ENCODE data around the gene RNF39.

RNF39 gene

GRCh38 chr6:30091577-30092381, 16.2 kb upstream of the RNF39 start:
- Histone ChIP-seq H4K8ac (ENCODE audit: low read depth, low read length) (no peak overlapping the region), H3K27me3 (ENCODE audit: insufficient read depth, low read length, poor library complexity) (peaks cover 2% of the 10 kb centered on the region), H3K4ac (ENCODE audit: low read depth, low read length) (no peak overlapping the region), H3K4me3 (ENCODE audit: low read length) (no peak overlapping the region), H2BK120ac (ENCODE audit: low read depth, low read length) (no peak overlapping the region), H4K5ac (ENCODE audit: low read length) (no peak overlapping the region), H2BK15ac (replicated peaks; ENCODE audit: low read depth) (no peak overlapping the region), H3K36me3 (ENCODE audit: control insufficient read depth, insufficient read depth, low read length) (no peaks in the 10 kb centered on the region), H3K79me2 (ENCODE audit: control insufficient read depth, insufficient read depth, low read length) (no peaks in the 10 kb centered on the region), H3K79me1 (ENCODE audit: low read length) (no peaks in the 10 kb centered on the region), H3K56ac (ENCODE audit: low read length) (no peak overlapping the region), H3K9ac (ENCODE audit: low read length) (no peak overlapping the region), H3K4me2 (ENCODE audit: low read length) (no peak overlapping the region), H3K27ac (ENCODE audit: low read depth, low read length) (no peak overlapping the region), H3K18ac (ENCODE audit: low read length) (no peak overlapping the region), H2AK5ac (ENCODE audit: low read length) (no peak overlapping the region), H3K4me1 (ENCODE audit: control insufficient read depth, low read depth, low read length) (no peaks in the 10 kb centered on the region), H2BK5ac (ENCODE audit: low read length) (no peak overlapping the region), H3K23ac (ENCODE audit: low read length) (no peak overlapping the region)
- no CpG with 5 or more reads among the region's 11 CpGs for WGBS (ENCODE audit: extremely low coverage, insufficient coverage, low lambda C conversion rate)
- peak; percentile 56 for DNase-seq

GRCh38 chr6:30087876-30088275, 12.3 kb upstream of the RNF39 start:
- no peak overlapping the region for H3K4me2 ChIP-seq (ENCODE audit: low read length)
- no peaks in the 10 kb centered on the region for H3K79me1 ChIP-seq (ENCODE audit: low read length)
- H3K27me3 ChIP-seq (ENCODE audit: insufficient read depth, low read length, poor library complexity): no peaks in the 10 kb centered on the region
- H3K4me1 ChIP-seq (ENCODE audit: control insufficient read depth, low read depth, low read length): no peaks in the 10 kb centered on the region
- no peaks in the 10 kb centered on the region for H3K79me2 ChIP-seq (ENCODE audit: control insufficient read depth, insufficient read depth, low read length)
- no peak overlapping the region for H3K56ac ChIP-seq (ENCODE audit: low read length)
- H3K36me3 ChIP-seq (ENCODE audit: control insufficient read depth, insufficient read depth, low read length): no peaks in the 10 kb centered on the region
- H3K4me3 ChIP-seq (ENCODE audit: low read length): no peak overlapping the region
- H3K27ac ChIP-seq (ENCODE audit: low read depth, low read length): no peak overlapping the region
- no CpG with 5 or more reads among the region's 5 CpGs for WGBS (ENCODE audit: extremely low coverage, insufficient coverage, low lambda C conversion rate)
- H2AK5ac ChIP-seq (ENCODE audit: low read length): no peak overlapping the region
- H4K5ac ChIP-seq (ENCODE audit: low read length): no peak overlapping the region
- H3K23ac ChIP-seq (ENCODE audit: low read length): no peak overlapping the region
- no peak overlapping the region for H2BK5ac ChIP-seq (ENCODE audit: low read length)
- H3K18ac ChIP-seq (ENCODE audit: low read length): no peak overlapping the region
- no peak for DNase-seq
- no peak overlapping the region for H2BK15ac ChIP-seq (replicated peaks; ENCODE audit: low read depth)
- H4K8ac ChIP-seq (ENCODE audit: low read depth, low read length): no peak overlapping the region
- H3K4ac ChIP-seq (ENCODE audit: low read depth, low read length): no peak overlapping the region
- no peak overlapping the region for H2BK120ac ChIP-seq (ENCODE audit: low read depth, low read length)
- H3K9ac ChIP-seq (ENCODE audit: low read length): no peak overlapping the region

GRCh38 chr6:30077218-30077617, 1.6 kb upstream of the RNF39 start:
- Histone ChIP-seq H4K8ac (ENCODE audit: low read depth, low read length) (no peak overlapping the region), H3K4me2 (ENCODE audit: low read length) (no peak overlapping the region), H2BK5ac (ENCODE audit: low read length) (no peak overlapping the region), H2BK120ac (ENCODE audit: low read depth, low read length) (no peak overlapping the region), H2BK15ac (replicated peaks; ENCODE audit: low read depth) (no peak overlapping the region), H3K23ac (ENCODE audit: low read length) (no peak overlapping the region), H3K9ac (ENCODE audit: low read length) (no peak overlapping the region), H3K4me3 (ENCODE audit: low read length) (no peak overlapping the region), H3K56ac (ENCODE audit: low read length) (no peak overlapping the region), H3K18ac (ENCODE audit: low read length) (no peak overlapping the region), H3K36me3 (ENCODE audit: control insufficient read depth, insufficient read depth, low read length) (no peaks in the 10 kb centered on the region), H3K27ac (ENCODE audit: low read depth, low read length) (no peak overlapping the region), H2AK5ac (ENCODE audit: low read length) (no peak overlapping the region), H3K27me3 (ENCODE audit: insufficient read depth, low read length, poor library complexity) (peaks cover 45% of the 10 kb centered on the region), H3K4ac (ENCODE audit: low read depth, low read length) (no peak overlapping the region), H4K5ac (ENCODE audit: low read length) (no peak overlapping the region), H3K79me1 (ENCODE audit: low read length) (no peaks in the 10 kb centered on the region), H3K4me1 (ENCODE audit: control insufficient read depth, low read depth, low read length) (no peaks in the 10 kb centered on the region), H3K79me2 (ENCODE audit: control insufficient read depth, insufficient read depth, low read length) (no peaks in the 10 kb centered on the region)
- no peak for DNase-seq
- 100% methylated on average over 2 of the region's 4 CpGs for WGBS (ENCODE audit: extremely low coverage, insufficient coverage, low lambda C conversion rate)

GRCh38 chr6:30075790-30076732, 492 bp upstream of the RNF39 start:
- H3K56ac ChIP-seq (ENCODE audit: low read length): peak overlapping the region; percentile 22
- H2BK120ac ChIP-seq (ENCODE audit: low read depth, low read length): no peak overlapping the region
- no peak overlapping the region for H2AK5ac ChIP-seq (ENCODE audit: low read length)
- H3K27me3 ChIP-seq (ENCODE audit: insufficient read depth, low read length, poor library complexity): peaks cover 56% of the 10 kb centered on the region
- H3K4me2 ChIP-seq (ENCODE audit: low read length): peak overlapping the region; percentile 87
- H3K36me3 ChIP-seq (ENCODE audit: control insufficient read depth, insufficient read depth, low read length): no peaks in the 10 kb centered on the region
- H3K9ac ChIP-seq (ENCODE audit: low read length): no peak overlapping the region
- no peak overlapping the region for H3K18ac ChIP-seq (ENCODE audit: low read length)
- no peak overlapping the region for H4K5ac ChIP-seq (ENCODE audit: low read length)
- no peak overlapping the region for H3K4ac ChIP-seq (ENCODE audit: low read depth, low read length)
- H3K4me3 ChIP-seq (ENCODE audit: low read length): no peak overlapping the region
- H3K27ac ChIP-seq (ENCODE audit: low read depth, low read length): no peak overlapping the region
- H3K79me1 ChIP-seq (ENCODE audit: low read length): no peaks in the 10 kb centered on the region
- H3K23ac ChIP-seq (ENCODE audit: low read length): no peak overlapping the region
- H4K8ac ChIP-seq (ENCODE audit: low read depth, low read length): no peak overlapping the region
- H3K4me1 ChIP-seq (ENCODE audit: control insufficient read depth, low read depth, low read length): no peaks in the 10 kb centered on the region
- no peaks in the 10 kb centered on the region for H3K79me2 ChIP-seq (ENCODE audit: control insufficient read depth, insufficient read depth, low read length)
- WGBS (ENCODE audit: extremely low coverage, insufficient coverage, low lambda C conversion rate): no CpG with 5 or more reads among the region's 22 CpGs
- DNase-seq: no peak
- H2BK15ac ChIP-seq (replicated peaks; ENCODE audit: low read depth): no peak overlapping the region
- no peak overlapping the region for H2BK5ac ChIP-seq (ENCODE audit: low read length)

- no peak overlapping the region for H2AK5ac ChIP-seq (ENCODE audit: low read length)
- H3K4me3 ChIP-seq (ENCODE audit: low read length): peak overlapping the region; percentile 29
- H3K27me3 ChIP-seq (ENCODE audit: insufficient read depth, low read length, poor library complexity): peaks cover 63% of the 10 kb centered on the region
- H3K4me2 ChIP-seq (ENCODE audit: low read length): peak overlapping the region; percentile 87
- no peaks in the 10 kb centered on the region for H3K79me2 ChIP-seq (ENCODE audit: control insufficient read depth, insufficient read depth, low read length)
- no peaks in the 10 kb centered on the region for H3K36me3 ChIP-seq (ENCODE audit: control insufficient read depth, insufficient read depth, low read length)
- H2BK5ac ChIP-seq (ENCODE audit: low read length): no peak overlapping the region
- H3K4me1 ChIP-seq (ENCODE audit: control insufficient read depth, low read depth, low read length): no peaks in the 10 kb centered on the region
- peak overlapping the region; percentile 74 for H3K56ac ChIP-seq (ENCODE audit: low read length)
- no peak overlapping the region for H3K23ac ChIP-seq (ENCODE audit: low read length)
- no peak overlapping the region for H3K18ac ChIP-seq (ENCODE audit: low read length)
- no peak overlapping the region for H2BK15ac ChIP-seq (replicated peaks; ENCODE audit: low read depth)
- H2BK120ac ChIP-seq (ENCODE audit: low read depth, low read length): no peak overlapping the region
- peak; percentile 50 for DNase-seq
- H3K4ac ChIP-seq (ENCODE audit: low read depth, low read length): no peak overlapping the region
- no peak overlapping the region for H4K8ac ChIP-seq (ENCODE audit: low read depth, low read length)
- peak overlapping the region; percentile 50 for H3K9ac ChIP-seq (ENCODE audit: low read length)
- no peaks in the 10 kb centered on the region for H3K79me1 ChIP-seq (ENCODE audit: low read length)
- no peak overlapping the region for H3K27ac ChIP-seq (ENCODE audit: low read depth, low read length)
- H4K5ac ChIP-seq (ENCODE audit: low read length): no peak overlapping the region
- no CpG with 5 or more reads among the region's 37 CpGs for WGBS (ENCODE audit: extremely low coverage, insufficient coverage, low lambda C conversion rate)
Observed at GRCh38 chr6:30074331-30075093, 1.1 kb downstream of the RNF39 start.

Measured in mesendoderm (in vitro differentiated cells).